ENCODE data around the gene SMIM32.

The SMIM32 gene

DNA sequence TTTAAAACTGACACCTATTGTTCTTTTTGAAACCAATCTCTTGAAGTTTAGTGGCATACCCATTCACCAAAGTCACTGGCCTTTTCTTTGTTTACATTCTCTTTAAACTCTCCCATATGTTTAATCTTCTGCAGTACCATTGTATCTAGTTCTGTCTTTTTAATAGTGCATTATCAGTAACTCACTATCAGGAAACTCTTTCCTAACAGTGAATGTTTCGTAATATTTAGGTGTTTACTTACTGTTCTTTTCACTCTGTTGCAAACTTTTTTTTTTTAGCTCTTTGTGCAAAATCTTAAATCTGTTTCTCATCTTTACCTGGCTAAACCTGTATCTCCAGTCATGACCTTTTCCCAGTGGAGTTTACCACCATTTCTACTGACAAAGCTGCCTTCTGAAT is 43.1 kb downstream of the SMIM32 start:
- DNase-seq (ENCODE audit: low spot score): no peak
- in situ Hi-C loops (cut with MboI; ENCODE audit: low pct_unique_long_range_greater_than_20kb, low sequenced_read_pairs, unreplicated experiment): no loop called here
- TF ChIP-seq, protein P1, sequence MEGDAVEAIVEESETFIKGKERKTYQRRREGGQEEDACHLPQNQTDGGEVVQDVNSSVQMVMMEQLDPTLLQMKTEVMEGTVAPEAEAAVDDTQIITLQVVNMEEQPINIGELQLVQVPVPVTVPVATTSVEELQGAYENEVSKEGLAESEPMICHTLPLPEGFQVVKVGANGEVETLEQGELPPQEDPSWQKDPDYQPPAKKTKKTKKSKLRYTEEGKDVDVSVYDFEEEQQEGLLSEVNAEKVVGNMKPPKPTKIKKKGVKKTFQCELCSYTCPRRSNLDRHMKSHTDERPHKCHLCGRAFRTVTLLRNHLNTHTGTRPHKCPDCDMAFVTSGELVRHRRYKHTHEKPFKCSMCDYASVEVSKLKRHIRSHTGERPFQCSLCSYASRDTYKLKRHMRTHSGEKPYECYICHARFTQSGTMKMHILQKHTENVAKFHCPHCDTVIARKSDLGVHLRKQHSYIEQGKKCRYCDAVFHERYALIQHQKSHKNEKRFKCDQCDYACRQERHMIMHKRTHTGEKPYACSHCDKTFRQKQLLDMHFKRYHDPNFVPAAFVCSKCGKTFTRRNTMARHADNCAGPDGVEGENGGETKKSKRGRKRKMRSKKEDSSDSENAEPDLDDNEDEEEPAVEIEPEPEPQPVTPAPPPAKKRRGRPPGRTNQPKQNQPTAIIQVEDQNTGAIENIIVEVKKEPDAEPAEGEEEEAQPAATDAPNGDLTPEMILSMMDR (IDR thresholded peaks at IDR 0.05; ENCODE audit: extremely low read depth, insufficient read depth, missing control alignments): no peak

DNA sequence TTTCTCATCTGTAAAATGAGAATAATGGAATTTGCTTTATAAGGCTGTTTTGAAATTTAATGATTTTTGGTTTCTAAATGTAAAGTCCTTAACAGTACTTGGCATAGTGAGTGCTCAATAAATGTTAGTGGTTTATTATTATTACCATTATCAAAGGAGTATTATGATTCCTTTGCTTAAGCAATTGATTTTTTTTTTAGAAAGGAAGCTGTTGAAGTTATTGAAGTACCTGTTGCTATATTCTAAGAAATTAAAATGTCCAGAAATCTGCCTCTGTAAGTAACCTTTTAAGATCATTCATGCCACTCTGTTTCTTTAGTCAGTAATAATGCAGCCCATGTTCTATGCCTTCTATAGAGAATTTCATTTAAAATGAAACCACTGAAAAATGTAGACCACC is 45.3 kb downstream of the SMIM32 start:
- DNase-seq (ENCODE audit: low spot score): no peak
- in situ Hi-C loops (cut with MboI; ENCODE audit: low pct_unique_long_range_greater_than_20kb, low sequenced_read_pairs, unreplicated experiment): no loop called here

DNA sequence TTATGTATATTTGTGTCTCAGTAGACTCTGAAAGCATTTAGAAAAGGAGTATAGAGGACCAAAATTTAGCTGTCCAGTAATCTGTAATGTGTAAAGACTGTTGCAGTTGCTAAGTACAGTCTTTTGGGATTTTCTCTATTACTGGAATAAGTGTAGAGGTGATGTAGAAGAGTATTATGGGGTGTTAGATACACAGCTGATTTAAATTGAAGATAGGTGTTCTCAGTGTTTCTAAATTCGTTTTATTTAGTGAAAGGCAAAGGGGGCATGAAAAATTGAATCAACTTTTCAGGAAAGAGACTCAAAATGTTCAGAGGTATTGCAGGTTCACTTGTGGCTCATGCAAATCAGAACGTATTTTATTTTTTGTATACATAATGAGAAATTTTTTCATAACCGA is 46.8 kb downstream of the SMIM32 start:
- DNase-seq (ENCODE audit: low spot score): no peak
- in situ Hi-C loops (cut with MboI; ENCODE audit: low pct_unique_long_range_greater_than_20kb, low sequenced_read_pairs, unreplicated experiment): no loop called here
- TF ChIP-seq, protein P1 (IDR thresholded peaks at IDR 0.05; ENCODE audit: extremely low read depth, insufficient read depth, missing control alignments): no peak

More for the DNA sequence above, 45.3 kb downstream of the SMIM32 start:
- TF ChIP-seq, protein P1 (IDR thresholded peaks at IDR 0.05; ENCODE audit: extremely low read depth, insufficient read depth, missing control alignments): no peak

DNA sequence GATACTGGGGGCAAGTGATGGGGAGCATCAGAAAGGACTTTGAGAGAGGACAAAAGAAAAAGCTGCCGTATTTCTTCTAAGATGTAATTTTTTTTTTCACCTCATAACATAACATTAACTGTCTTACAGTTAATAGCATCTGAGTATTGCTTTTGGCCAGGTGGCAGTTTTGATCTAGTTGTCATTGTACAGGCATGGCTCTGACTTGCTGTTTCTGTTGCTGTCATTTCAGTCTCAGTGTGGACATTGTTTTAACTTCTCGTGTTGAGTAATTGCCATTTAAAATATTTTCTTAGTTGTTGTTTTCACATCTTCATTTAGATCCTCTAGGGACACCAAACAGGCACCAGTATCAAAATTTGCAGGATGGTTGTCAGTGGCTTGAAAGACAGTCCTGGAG is 47.9 kb downstream of the SMIM32 start:
- in situ Hi-C loops (cut with MboI; ENCODE audit: low pct_unique_long_range_greater_than_20kb, low sequenced_read_pairs, unreplicated experiment): no loop called here
- DNase-seq (ENCODE audit: low spot score): no peak
- TF ChIP-seq, protein P1 (IDR thresholded peaks at IDR 0.05; ENCODE audit: extremely low read depth, insufficient read depth, missing control alignments): no peak

DNA sequence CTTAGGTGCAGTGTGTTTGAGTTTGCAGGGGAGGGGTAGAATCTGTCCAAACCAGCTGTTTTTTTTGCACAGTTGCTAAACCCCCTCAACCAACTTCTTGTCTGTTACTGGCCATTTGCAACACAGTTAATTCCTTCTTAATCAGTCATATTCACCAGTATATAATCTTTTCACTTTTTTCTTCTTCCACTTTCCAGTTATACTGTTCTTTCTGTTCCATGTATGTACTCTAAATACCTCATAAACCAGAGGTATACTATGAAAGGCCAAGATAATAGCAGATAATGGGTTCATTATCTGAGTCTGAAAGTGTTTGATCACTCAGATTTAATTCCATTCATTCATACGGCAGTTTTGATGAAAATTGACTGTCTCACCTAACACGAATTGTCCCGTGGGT is 49.2 kb downstream of the SMIM32 start:
- in situ Hi-C loops (cut with MboI; ENCODE audit: low pct_unique_long_range_greater_than_20kb, low sequenced_read_pairs, unreplicated experiment): no loop called here
- TF ChIP-seq, protein P1 (IDR thresholded peaks at IDR 0.05; ENCODE audit: extremely low read depth, insufficient read depth, missing control alignments): no peak
- no peak for DNase-seq (ENCODE audit: low spot score)

GRCh38 chr5:136143312-136143711 is 49.6 kb downstream of the SMIM32 start:
- TF ChIP-seq, protein P1 (IDR thresholded peaks at IDR 0.05; ENCODE audit: extremely low read depth, insufficient read depth, missing control alignments): no peak
- in situ Hi-C loops (cut with MboI; ENCODE audit: low pct_unique_long_range_greater_than_20kb, low sequenced_read_pairs, unreplicated experiment): no loop called here
- DNase-seq (ENCODE audit: low spot score): no peak

DNA sequence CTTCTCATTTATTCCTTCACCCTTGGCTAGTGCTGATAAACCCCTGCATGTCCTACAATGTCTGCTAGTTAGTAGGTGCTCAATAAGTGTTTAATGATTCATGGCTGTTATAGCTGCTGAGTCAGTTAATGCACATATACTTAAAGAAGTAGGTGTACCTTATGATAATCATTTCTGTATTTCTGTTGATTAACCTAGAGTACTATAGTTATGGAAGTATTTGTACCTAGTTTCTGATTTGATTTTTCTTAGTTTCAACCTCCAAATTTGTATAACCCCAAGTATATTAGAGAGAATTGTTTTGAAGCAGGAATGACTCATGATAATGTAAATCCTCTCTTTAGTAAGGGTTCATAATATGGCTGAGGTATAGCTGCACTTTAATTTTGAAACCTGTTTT is 51.4 kb downstream of the SMIM32 start:
- no peak for DNase-seq (ENCODE audit: low spot score)
- TF ChIP-seq, protein P1 (IDR thresholded peaks at IDR 0.05; ENCODE audit: extremely low read depth, insufficient read depth, missing control alignments): no peak
- in situ Hi-C loops (cut with MboI; ENCODE audit: low pct_unique_long_range_greater_than_20kb, low sequenced_read_pairs, unreplicated experiment): no loop called here

Data from GM13977 (cell line).